ENCODE results near the gene CPNE8.

DNA sequence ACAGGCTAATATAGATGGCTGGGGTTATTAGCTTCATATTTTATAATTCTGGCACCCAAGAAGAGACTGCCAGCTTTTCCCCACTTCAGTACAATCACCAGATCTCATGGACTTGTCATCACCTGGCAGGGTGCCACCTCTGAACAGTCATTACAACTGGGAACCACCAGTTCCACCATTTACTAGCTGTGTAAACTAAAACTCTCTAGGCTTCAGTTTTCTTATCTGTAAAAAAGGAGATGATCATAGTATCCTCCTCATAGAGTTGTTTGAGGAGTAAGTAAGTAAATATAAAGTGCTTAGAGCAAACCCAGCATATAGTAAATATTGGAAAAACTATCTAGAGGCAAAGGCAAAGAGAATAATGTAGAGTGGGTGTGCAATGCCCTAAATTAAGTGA, 19.3 kb downstream of the CPNE8 start:
- TF ChIP-seq YY1 (IDR thresholded peaks at IDR 0.05; ENCODE audit: low read depth) (no peak), RAD21 (IDR thresholded peaks at IDR 0.05; ENCODE audit: low read depth) (no peak), MAX (IDR thresholded peaks at IDR 0.05) (no peak), TEAD4 (IDR thresholded peaks at IDR 0.05) (no peak), TAF1 (IDR thresholded peaks at IDR 0.05; ENCODE audit: low read depth) (no peak)

Measured in Ishikawa (cell line).